Mesenchymal stem cell (in vitro differentiated cells and primary cell): Measurements from ENCODE around the gene PLXNB3.
A peak's percentile ranks its signal among the peaks of the same experiment; 100 is the strongest.
"Not testable (repeated sequence)": the region's sequence is repeated elsewhere in the genome, so short reads cannot be mapped to it uniquely, and the experiment has no call there.

Experiments
- DNase-seq: peaks from one replicate; pipeline ENCODE4 v3.0.0-alpha.2; 2013
- H2AFZ ChIP-seq: one replicate; pipeline ENCODE4 v1.6.1; 2013; ENCODE audit warnings: low read depth, mild to moderate bottlenecking, control low read depth, inconsistent platforms, low read length, moderate library complexity
- H2AK5ac ChIP-seq: 2 replicates; pipeline ENCODE4 v1.6.1; 2013; ENCODE audit warnings: low read length, moderate library complexity, mild to moderate bottlenecking, inconsistent platforms; ENCODE audit not compliant: severe bottlenecking
- H2BK120ac ChIP-seq: one replicate; pipeline ENCODE4 v1.6.1; 2013; ENCODE audit warnings: low read depth, mild to moderate bottlenecking, inconsistent platforms, low read length, moderate library complexity
- H2BK12ac ChIP-seq, 2 experiments: one replicate each; pipeline ENCODE4 v1.6.1; 2013; ENCODE audit warnings: inconsistent platforms in 2 of 2, low read length in 2 of 2, mild to moderate bottlenecking in 2 of 2, moderate library complexity in 2 of 2, control low read depth in 1 of 2
- H2BK15ac ChIP-seq: one replicate; pipeline ENCODE4 v1.6.1; 2013; ENCODE audit warnings: mild to moderate bottlenecking, low read depth, inconsistent platforms; ENCODE audit not compliant: poor library complexity, severe bottlenecking
- H2BK5ac ChIP-seq: 2 replicates; pipeline ENCODE4 v1.6.1; 2013; ENCODE audit warnings: low read depth, mild to moderate bottlenecking, low read length, control low read depth, inconsistent platforms; ENCODE audit not compliant: poor library complexity, severe bottlenecking
- H3K14ac ChIP-seq, 2 experiments: one replicate each; pipeline ENCODE4 v1.6.1; 2013; ENCODE audit warnings: inconsistent platforms in 2 of 2, low read length in 2 of 2, control low read depth in 1 of 2, mild to moderate bottlenecking in 1 of 2, moderate library complexity in 1 of 2
- H3K18ac ChIP-seq, 2 experiments: one replicate each; pipeline ENCODE4 v1.6.1; 2013; ENCODE audit warnings: inconsistent platforms in 2 of 2, low read length in 2 of 2, control low read depth in 1 of 2, low read depth in 1 of 2, mild to moderate bottlenecking in 1 of 2
- H3K23ac ChIP-seq, 2 experiments: one replicate each; pipeline ENCODE4 v1.6.1; 2013; ENCODE audit warnings: inconsistent platforms in 2 of 2, low read length in 2 of 2, mild to moderate bottlenecking in 2 of 2, moderate library complexity in 2 of 2, control low read depth in 1 of 2
- H3K27ac ChIP-seq: 2 replicates; pipeline ENCODE4 v1.5.1; 2013; ENCODE audit warnings: mild to moderate bottlenecking, moderate library complexity, low read length, control low read depth, inconsistent platforms; ENCODE audit not compliant: poor library complexity, severe bottlenecking
- H3K27me3 ChIP-seq, 2 experiments: 2 replicates each; pipeline versions ENCODE4 v1.6.1 to v1.7.0; 2013; ENCODE audit warnings: low read length in 2 of 2, mild to moderate bottlenecking in 2 of 2, moderate library complexity in 2 of 2, control low read depth in 1 of 2, inconsistent platforms in 1 of 2; ENCODE audit not compliant: control insufficient read depth in 1 of 2, insufficient read depth in 1 of 2
- H3K36me3 ChIP-seq, 2 experiments: 2 replicates each; pipeline versions ENCODE4 v1.6.1 to v1.7.0; 2013; ENCODE audit warnings: low read length in 2 of 2, control low read depth in 1 of 2, inconsistent platforms in 1 of 2, low read depth in 1 of 2, mild to moderate bottlenecking in 1 of 2; ENCODE audit not compliant: insufficient read depth in 2 of 2, control insufficient read depth in 1 of 2
- H3K4ac ChIP-seq, 2 experiments: one replicate each; pipeline ENCODE4 v1.6.1; 2013; ENCODE audit warnings: inconsistent platforms in 2 of 2, low read length in 2 of 2, mild to moderate bottlenecking in 2 of 2, moderate library complexity in 2 of 2, control low read depth in 1 of 2, low read depth in 1 of 2
- H3K4me1 ChIP-seq: 2 replicates; pipeline ENCODE4 v1.6.1; 2013; ENCODE audit warnings: low read depth, low read length, control low read depth; ENCODE audit not compliant: control insufficient read depth, insufficient read depth
- H3K4me2 ChIP-seq: 2 replicates; pipeline ENCODE4 v1.6.1; 2013; ENCODE audit warnings: low read length, mild to moderate bottlenecking, inconsistent platforms; ENCODE audit not compliant: poor library complexity, severe bottlenecking
- H3K4me3 ChIP-seq, 2 experiments: 2 replicates each; pipeline versions ENCODE4 v1.5.1 to v1.7.0; 2013; ENCODE audit warnings: low read length in 2 of 2, mild to moderate bottlenecking in 2 of 2, control low read depth in 1 of 2, low read depth in 1 of 2; ENCODE audit not compliant: insufficient read depth in 1 of 2
- H3K79me1 ChIP-seq: replicated peaks from 2 replicates; pipeline ENCODE4 v1.6.1; 2013; ENCODE audit warnings: mild to moderate bottlenecking, control low read depth, low read length, inconsistent platforms; ENCODE audit not compliant: poor library complexity, severe bottlenecking
- H3K9ac ChIP-seq: 2 replicates; pipeline ENCODE4 v1.7.0; 2013; ENCODE audit warnings: mild to moderate bottlenecking, low read length, moderate library complexity
- H3K9me3 ChIP-seq: 2 replicates; pipeline ENCODE4 v1.7.0; 2013; ENCODE audit warnings: mild to moderate bottlenecking, low read length; ENCODE audit not compliant: control insufficient read depth
- H4K8ac ChIP-seq: one replicate; pipeline ENCODE4 v1.6.1; 2013; ENCODE audit warnings: inconsistent platforms, mild to moderate bottlenecking, low read length, moderate library complexity
- H4K91ac ChIP-seq: one replicate; pipeline ENCODE4 v1.6.1; 2013; ENCODE audit warnings: mild to moderate bottlenecking, low read length, inconsistent platforms
- WGBS: methylation state at CpG from one replicate; pipeline ENCODE4 v1.1.7; 2013; ENCODE audit warnings: mixed read lengths; 5-methylcytosine and 5-hydroxymethylcytosine counted together

Gene PLXNB3

GRCh38 chrX:153740631-153741222, 23.3 kb upstream of the PLXNB3 start:
- DNase-seq = no peak
- Histone ChIP-seq H2AK5ac (no peak overlapping the region), H4K91ac (no peak overlapping the region), H3K4me3 (no peak overlapping the region), H3K9ac (no peak overlapping the region), H3K4me1 (peaks cover 5% of the 10 kb centered on the region), H2BK15ac (no peak overlapping the region), H2BK12ac (no peak overlapping the region), H3K27ac (no peak overlapping the region), H3K4ac (no peak overlapping the region), H3K23ac (no peak overlapping the region), H3K14ac (no peak overlapping the region), H3K27me3 (no peaks in the 10 kb centered on the region), H3K36me3 (peaks cover 11 to 32% of the 10 kb centered on the region in 2 experiments), H3K79me1 (no peaks in the 10 kb centered on the region), H3K18ac (no peak overlapping the region), H3K4me2 (no peak overlapping the region), H3K9me3 (peaks cover under 1% of the 10 kb centered on the region), H2BK5ac (no peak overlapping the region), H2AFZ (no peak overlapping the region), H4K8ac (no peak overlapping the region), H2BK120ac (no peak overlapping the region)
- over 99% methylated on average over 9 of the region's 16 CpGs for WGBS

GRCh38 chrX:153741446-153741845, 22.6 kb upstream of the PLXNB3 start:
- H3K27me3 ChIP-seq = peaks cover 0 to 4% of the 10 kb centered on the region in 2 experiments
- H3K4me3 ChIP-seq = no peak overlapping the region
- H2BK15ac ChIP-seq = peak overlapping the region; percentile 28
- H3K27ac ChIP-seq = no peak overlapping the region
- H3K4me2 ChIP-seq = no peak overlapping the region
- H3K36me3 ChIP-seq = peaks cover 11 to 27% of the 10 kb centered on the region in 2 experiments
- H4K91ac ChIP-seq = no peak overlapping the region
- WGBS = 93% methylated on average over 8 of the region's 14 CpGs
- no peaks in the 10 kb centered on the region for H3K9me3 ChIP-seq
- no peak overlapping the region for H3K18ac ChIP-seq
- no peak overlapping the region for H2BK12ac ChIP-seq
- no peak overlapping the region for H3K14ac ChIP-seq
- H2AFZ ChIP-seq = no peak overlapping the region
- no peak overlapping the region for H2BK5ac ChIP-seq
- no peak overlapping the region for H4K8ac ChIP-seq
- no peak overlapping the region for H3K23ac ChIP-seq
- peaks cover 5% of the 10 kb centered on the region for H3K4me1 ChIP-seq
- no peak overlapping the region for H3K4ac ChIP-seq
- H2BK120ac ChIP-seq = no peak overlapping the region
- H3K9ac ChIP-seq = no peak overlapping the region
- H2AK5ac ChIP-seq = no peak overlapping the region
- no peak for DNase-seq
- no peaks in the 10 kb centered on the region for H3K79me1 ChIP-seq

- not testable (repeated sequence) for H3K79me1 ChIP-seq, H3K27me3 ChIP-seq
- WGBS = 97% methylated on average over 14 of the region's 14 CpGs
Measured at GRCh38 chrX:153742111-153742510, 21.9 kb upstream of the PLXNB3 start.

GRCh38 chrX:153742796-153743467, 21.1 kb upstream of the PLXNB3 start:
- not testable (repeated sequence) for H3K27me3 ChIP-seq, DNase-seq, H3K4ac ChIP-seq, H3K9ac ChIP-seq, H4K91ac ChIP-seq, H2AFZ ChIP-seq, H3K4me2 ChIP-seq, H3K18ac ChIP-seq, H2BK12ac ChIP-seq, H2BK15ac ChIP-seq, H2AK5ac ChIP-seq, H3K23ac ChIP-seq, H2BK120ac ChIP-seq, H3K9me3 ChIP-seq, H2BK5ac ChIP-seq, H3K4me3 ChIP-seq, H4K8ac ChIP-seq, H3K4me1 ChIP-seq, H3K79me1 ChIP-seq, H3K14ac ChIP-seq, H3K27ac ChIP-seq
- H3K36me3 ChIP-seq = peaks cover 3 to 16% of the 10 kb centered on the region in 2 experiments
- WGBS = 89% methylated on average over 3 of the region's 32 CpGs

More at GRCh38 chrX:153742111-153742510, 21.9 kb upstream of the PLXNB3 start:
- not testable (repeated sequence) for H2BK12ac ChIP-seq, H2AK5ac ChIP-seq, H2AFZ ChIP-seq, H3K9me3 ChIP-seq, H3K23ac ChIP-seq, H3K4me2 ChIP-seq, H3K4me3 ChIP-seq, H2BK15ac ChIP-seq, H4K8ac ChIP-seq, H3K18ac ChIP-seq, H3K14ac ChIP-seq, H2BK120ac ChIP-seq, H4K91ac ChIP-seq, H3K4me1 ChIP-seq, DNase-seq, H3K27ac ChIP-seq, H3K9ac ChIP-seq, H3K4ac ChIP-seq, H2BK5ac ChIP-seq
- H3K36me3 ChIP-seq = peaks cover 9 to 21% of the 10 kb centered on the region in 2 experiments
